GM18858 (cell line): ENCODE data around the gene OPA1.
A peak's percentile ranks its signal among the peaks of the same experiment; 100 is the strongest.
"Not testable (repeated sequence)": the region's sequence is repeated elsewhere in the genome, so short reads cannot be mapped to it uniquely, and the experiment has no call there.

Experiments used
- ATAC-seq: cut with Tn5 transposase; IDR thresholded peaks from one replicate; pipeline ENCODE4 v1.9.1; 2021; ENCODE audit not compliant: unreplicated experiment

The OPA1 gene

GRCh38 chr3:193589129-193589528 lies 3.9 kb upstream of the OPA1 start:
- ATAC-seq = no peak

GRCh38 chr3:193589616-193590015 lies 3.4 kb upstream of the OPA1 start:
- ATAC-seq = no peak

GRCh38 chr3:193590088-193590856 lies 2.7 kb upstream of the OPA1 start:
- no peak for ATAC-seq

GRCh38 chr3:193593668-193594030 lies 641 bp downstream of the OPA1 start:
- no peak for ATAC-seq

- no peak for ATAC-seq
Observed at GRCh38 chr3:193594946-193595689, 2.1 kb downstream of the OPA1 start.

GRCh38 chr3:193595939-193596487 lies 3.0 kb downstream of the OPA1 start:
- ATAC-seq = no peak

GRCh38 chr3:193598202-193598601 lies 5.2 kb downstream of the OPA1 start:
- no peak for ATAC-seq

GRCh38 chr3:193599393-193599792 lies 6.4 kb downstream of the OPA1 start:
- no peak for ATAC-seq

- ATAC-seq = no peak
Observed at GRCh38 chr3:193605876-193606275, 12.9 kb downstream of the OPA1 start.

GRCh38 chr3:193606892-193607291 lies 13.9 kb downstream of the OPA1 start:
- not testable (repeated sequence) for ATAC-seq

GRCh38 chr3:193610516-193610915 lies 17.5 kb downstream of the OPA1 start:
- ATAC-seq = not testable (repeated sequence)

- no peak for ATAC-seq
Observed at GRCh38 chr3:193614430-193614829, 21.4 kb downstream of the OPA1 start.

GRCh38 chr3:193617628-193618027 lies 24.6 kb downstream of the OPA1 start:
- no peak for ATAC-seq

- ATAC-seq = no peak
Observed at GRCh38 chr3:193620057-193620456, 27.0 kb downstream of the OPA1 start.

- peak; percentile 90 for ATAC-seq
Observed at GRCh38 chr3:193620650-193621049, 27.6 kb downstream of the OPA1 start.

- no peak for ATAC-seq
Observed at GRCh38 chr3:193621127-193621526, 28.1 kb downstream of the OPA1 start.

- ATAC-seq = no peak
Observed at GRCh38 chr3:193630005-193630404, 37.0 kb downstream of the OPA1 start.

- ATAC-seq = no peak
Observed at GRCh38 chr3:193637831-193638230, 44.8 kb downstream of the OPA1 start.

- ATAC-seq = no peak
Observed at GRCh38 chr3:193638833-193639232, 45.8 kb downstream of the OPA1 start.

GRCh38 chr3:193640165-193640715 lies 47.2 kb downstream of the OPA1 start:
- ATAC-seq = no peak

GRCh38 chr3:193640728-193641439 lies 47.9 kb downstream of the OPA1 start:
- no peak for ATAC-seq
